Sigmoid colon (tissue), 3 donors: ENCODE data around the gene PCBD1.

ENCODE experiments used
- CTCF ChIP-seq, 4 experiments: fragments of 450-650 bp in 3 of 4; fragments of 200-600 bp in 1 of 4; IDR thresholded peaks; one replicate each; pipeline ENCODE4 v1.5.1; 2016 to 2019; ENCODE audit warnings: antibody characterized with exemption in 4 of 4, mild to moderate bottlenecking in 3 of 4, moderate library complexity in 2 of 4
- POLR2A ChIP-seq, 2 donors: fragments of 450-650 bp; IDR thresholded peaks; one replicate each; pipeline ENCODE4 v1.6.1; 2016; ENCODE audit warnings: antibody characterized with exemption in 2 of 2, mild to moderate bottlenecking in 2 of 2, moderate library complexity in 2 of 2

- no peak for TF ChIP-seq POLR2A (IDR thresholded peaks at IDR 0.05)
- no peak for TF ChIP-seq CTCF (IDR thresholded peaks at IDR 0.05)
These were observed 45.0 kb downstream of the PCBD1 start for GRCh38 chr10:70843333-70843732.
